ENCODE measurements around the gene SVBP. TPM values are rescaled to one million over a fixed set of nuclear protein-coding genes. Genes with fewer than 3 reads are reported as not detected.
A peak's percentile ranks its signal among the peaks of the same experiment; 100 is the strongest.
"Not testable (repeated sequence)": the region's sequence is repeated elsewhere in the genome, so short reads cannot be mapped to it uniquely, and the experiment has no call there.

The SVBP gene
- total RNA-seq, 4 donors from 2014 or later, result 19.1 to 39.5 (median 23.1) TPM

- no peaks in the 10 kb centered on the region for H3K36me3 ChIP-seq
- peaks cover 10 to 44% (median 37%) of the 10 kb centered on the region in 4 donors for H3K4me1 ChIP-seq
- 70% methylated on average over 1 of the region's 1 CpG for WGBS
- intact Hi-C loops (cut with DNase I), result no loop called here
- H3K4me3 ChIP-seq, result no peak overlapping the region
- no peak for DNase-seq (ENCODE audit: extremely low spot score)
- H3K27ac ChIP-seq (replicated peaks in 1 of 4), result no peak overlapping the region
- TF ChIP-seq CTCF (IDR thresholded peaks at IDR 0.05) (no peak), EP300 (IDR thresholded peaks at IDR 0.05) (no peak), POLR2AphosphoS5 (IDR thresholded peaks at IDR 0.05) (no peak), POLR2A (IDR thresholded peaks at IDR 0.05; ENCODE audit: low read depth) (no peak)
- no peaks in the 10 kb centered on the region for H3K9me3 ChIP-seq
- H3K27me3 ChIP-seq, result no peaks in the 10 kb centered on the region
Measured at GRCh38 chr1:42820813-42821212, 3.6 kb upstream of the SVBP start.

GRCh38 chr1:42817976-42818375, 779 bp upstream of the SVBP start:
- TF ChIP-seq CTCF (IDR thresholded peaks at IDR 0.05) (no peak), POLR2AphosphoS5 (IDR thresholded peaks at IDR 0.05) (no peak), EP300 (IDR thresholded peaks at IDR 0.05) (no peak)
- intact Hi-C loops (cut with DNase I), result loop anchor here (2.0 to 5.0 kb wide), 2 partner anchors 29 to 51 kb away; partner anchors contain the start of genes C1orf50, P3H1 and ZNF691
- Histone ChIP-seq H3K4me1 (peaks cover 14 to 44% (median 38%) of the 10 kb centered on the region in 4 donors), H3K4me3 (peak overlapping the region; percentile 69 to 88 (median 77)), H3K27me3 (no peaks in the 10 kb centered on the region), H3K9me3 (no peaks in the 10 kb centered on the region), H3K27ac (replicated peaks in 1 of 4) (peak overlapping the region in 2 of 4 donors; percentile 97 to 98), H3K36me3 (peaks cover 0 to 8% (median 3%) of the 10 kb centered on the region in 4 donors)
- 90% methylated on average over 3 of the region's 3 CpGs for WGBS
- no peak for DNase-seq (ENCODE audit: extremely low spot score)

GRCh38 chr1:42817440-42817767, 207 bp upstream of the SVBP start:
- intact Hi-C loops (cut with DNase I), result loop anchor here (2.0 to 5.0 kb wide), 2 partner anchors 29 to 50 kb away; partner anchors contain the start of genes C1orf50, P3H1 and ZNF691
- Histone ChIP-seq H3K4me1 (peaks cover 14 to 38% (median 33%) of the 10 kb centered on the region in 4 donors), H3K9me3 (no peaks in the 10 kb centered on the region), H3K27ac (replicated peaks in 1 of 4) (peak overlapping the region; percentile 95 to 98 (median 97)), H3K4me3 (peak overlapping the region; percentile 69 to 88 (median 77)), H3K36me3 (peaks cover 0 to 8% (median 3%) of the 10 kb centered on the region in 4 donors), H3K27me3 (no peaks in the 10 kb centered on the region)
- TF ChIP-seq POLR2AphosphoS5 (IDR thresholded peaks at IDR 0.05) (no peak), POLR2A (IDR thresholded peaks at IDR 0.05; ENCODE audit: low read depth) (no peak), EP300 (IDR thresholded peaks at IDR 0.05) (no peak), CTCF (IDR thresholded peaks at IDR 0.05) (no peak)
- WGBS, result 0% methylated on average over 8 of the region's 13 CpGs
- DNase-seq (ENCODE audit: extremely low spot score), result no peak

- H3K36me3 ChIP-seq, result peaks cover 0 to 12% (median 3%) of the 10 kb centered on the region in 4 donors
- peak overlapping the region; percentile 69 to 88 (median 77) for H3K4me3 ChIP-seq
- H3K4me1 ChIP-seq, result peaks cover 14 to 32% (median 28%) of the 10 kb centered on the region in 4 donors
- DNase-seq (ENCODE audit: extremely low spot score), result no peak
- H3K9me3 ChIP-seq, result no peaks in the 10 kb centered on the region
- peak overlapping the region; percentile 95 to 98 (median 97) for H3K27ac ChIP-seq (replicated peaks in 1 of 4)
- TF ChIP-seq POLR2A (IDR thresholded peaks at IDR 0.05; ENCODE audit: low read depth) (no peak), POLR2AphosphoS5 (IDR thresholded peaks at IDR 0.05) (no peak), CTCF (IDR thresholded peaks at IDR 0.05) (no peak), EP300 (IDR thresholded peaks at IDR 0.05) (no peak)
- no peaks in the 10 kb centered on the region for H3K27me3 ChIP-seq
- WGBS, result 25% methylated on average over 7 of the region's 7 CpGs
- intact Hi-C loops (cut with DNase I), result loop anchor here (2.0 to 5.0 kb wide), 2 partner anchors 31 to 49 kb away; partner anchors contain the start of genes C1orf50, P3H1 and ZNF691
Measured at GRCh38 chr1:42815941-42816584, 1.1 kb downstream of the SVBP start.

- not testable (repeated sequence) for H3K27me3 ChIP-seq; DNase-seq (ENCODE audit: extremely low spot score); H3K27ac ChIP-seq (replicated peaks in 1 of 4); H3K9me3 ChIP-seq; H3K4me3 ChIP-seq
- 96% methylated on average over 3 of the region's 3 CpGs for WGBS
- Histone ChIP-seq H3K4me1 (peaks cover 14 to 32% (median 27%) of the 10 kb centered on the region in 4 donors), H3K36me3 (peaks cover 0 to 19% (median 3%) of the 10 kb centered on the region in 4 donors)
- intact Hi-C loops (cut with DNase I), result loop anchor here (5.0 kb wide), 1 partner anchor 48 kb away; the partner anchor contains the start of genes C1orf50 and P3H1
Measured at GRCh38 chr1:42814815-42815214, 2.4 kb downstream of the SVBP start.
